Activated naive CD4-positive, alpha-beta T cell treated with Interleukin-2 at 50 U/mL for 16 hours (primary cell): ENCODE data around the gene APOBEC4.
A peak's percentile ranks its signal among the peaks of the same experiment; 100 is the strongest.
"Not testable (repeated sequence)": the region's sequence is repeated elsewhere in the genome, so short reads cannot be mapped to it uniquely, and the experiment has no call there.

Experiments used
- DNase-seq: peaks from one replicate; pipeline ENCODE4 v3.0.0-alpha.2; 2020

The APOBEC4 gene

GRCh38 chr1:183652547-183653461 lies at the start of gene APOBEC4:
APOBEC4 (minus strand) TSS chr1:183653316; CDS start chr1:183648781, 4,535 bp downstream.
- no peak for DNase-seq

GRCh38 chr1:183702813-183703198 lies 49.7 kb upstream of the APOBEC4 start:
- no peak for DNase-seq

GRCh38 chr1:183702087-183702812 lies 49.1 kb upstream of the APOBEC4 start:
- DNase-seq, result no peak

- DNase-seq, result no peak
These were observed 46.6 kb upstream of the APOBEC4 start for GRCh38 chr1:183699616-183700160.

GRCh38 chr1:183697814-183698590 lies 44.9 kb upstream of the APOBEC4 start:
- DNase-seq, result no peak

GRCh38 chr1:183696981-183697380 lies 43.9 kb upstream of the APOBEC4 start:
- no peak for DNase-seq

GRCh38 chr1:183694755-183695154 lies 41.6 kb upstream of the APOBEC4 start:
- DNase-seq, result no peak

GRCh38 chr1:183694066-183694465 lies 41.0 kb upstream of the APOBEC4 start:
- DNase-seq, result no peak

GRCh38 chr1:183693521-183693920 lies 40.4 kb upstream of the APOBEC4 start:
- DNase-seq, result no peak

- no peak for DNase-seq
These were observed 36.7 kb upstream of the APOBEC4 start for GRCh38 chr1:183689762-183690204.

GRCh38 chr1:183688341-183689060 lies 35.4 kb upstream of the APOBEC4 start:
- no peak for DNase-seq

GRCh38 chr1:183687546-183688304 lies 34.6 kb upstream of the APOBEC4 start:
- DNase-seq, result no peak

GRCh38 chr1:183686229-183686628 lies 33.1 kb upstream of the APOBEC4 start:
- no peak for DNase-seq

GRCh38 chr1:183685112-183685713 lies 32.1 kb upstream of the APOBEC4 start:
- DNase-seq, result peak; percentile 18

GRCh38 chr1:183679363-183679762 lies 26.2 kb upstream of the APOBEC4 start:
- not testable (repeated sequence) for DNase-seq

GRCh38 chr1:183678819-183679218 lies 25.7 kb upstream of the APOBEC4 start:
- DNase-seq, result no peak

GRCh38 chr1:183676586-183677189 lies 23.6 kb upstream of the APOBEC4 start:
- DNase-seq, result no peak

- no peak for DNase-seq
These were observed 22.9 kb upstream of the APOBEC4 start for GRCh38 chr1:183675883-183676585.

GRCh38 chr1:183675381-183675780 lies 22.3 kb upstream of the APOBEC4 start:
- DNase-seq, result no peak

GRCh38 chr1:183674886-183675285 lies 21.8 kb upstream of the APOBEC4 start:
- no peak for DNase-seq
